ENCODE data around the gene WAPL. TPM values are rescaled to one million over a fixed set of nuclear protein-coding genes. Genes with fewer than 3 reads are reported as not detected.

WAPL gene
- total and polyA plus RNA-seq, 2 of the 13 experiments (the other 11 are each of a cell fraction or from before 2014, with no cell fraction given) = 13.2 to 43.5 TPM

DNA sequence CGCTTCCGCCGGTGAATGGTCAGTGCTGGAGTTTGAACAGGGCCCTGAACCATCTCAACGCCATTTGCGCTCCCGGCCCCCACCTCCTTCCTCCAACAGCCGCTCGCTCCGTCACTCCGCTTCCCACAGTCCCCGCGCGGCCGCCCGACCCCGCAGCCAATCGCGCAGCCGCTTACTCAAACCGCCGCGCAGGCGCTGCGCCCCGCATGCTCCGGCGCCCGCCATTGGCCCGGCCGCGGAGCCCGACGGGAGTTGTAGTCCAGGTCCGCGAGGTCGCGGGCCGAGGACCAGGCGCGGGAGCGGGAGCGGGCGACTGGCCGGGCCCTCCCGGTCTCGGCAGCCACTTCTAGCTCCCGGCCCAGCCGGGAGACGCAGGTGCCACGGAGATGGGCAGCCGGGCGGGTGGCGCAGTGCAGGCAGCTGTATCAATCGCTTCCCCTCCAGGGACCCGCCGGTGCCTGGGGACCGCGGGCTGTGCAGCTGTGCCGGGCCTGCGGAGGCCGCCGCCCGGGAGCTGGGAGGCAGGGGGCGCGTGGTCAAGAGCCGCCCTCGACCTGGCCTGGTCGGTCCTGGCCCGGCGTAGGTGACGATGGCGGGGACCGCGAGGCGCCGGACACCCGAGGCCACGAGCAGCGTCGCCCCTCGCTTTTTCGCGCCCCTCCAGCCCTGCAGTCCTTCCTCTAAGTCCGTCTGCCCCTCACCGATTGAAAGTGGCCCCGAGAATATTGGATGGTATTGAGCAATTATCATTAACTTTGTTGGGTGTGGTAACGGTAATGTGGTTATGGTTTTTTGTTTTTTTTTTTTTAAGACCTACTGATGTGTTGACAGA is at the start of gene WAPL (continued):
- TF ChIP-seq, protein P1, sequence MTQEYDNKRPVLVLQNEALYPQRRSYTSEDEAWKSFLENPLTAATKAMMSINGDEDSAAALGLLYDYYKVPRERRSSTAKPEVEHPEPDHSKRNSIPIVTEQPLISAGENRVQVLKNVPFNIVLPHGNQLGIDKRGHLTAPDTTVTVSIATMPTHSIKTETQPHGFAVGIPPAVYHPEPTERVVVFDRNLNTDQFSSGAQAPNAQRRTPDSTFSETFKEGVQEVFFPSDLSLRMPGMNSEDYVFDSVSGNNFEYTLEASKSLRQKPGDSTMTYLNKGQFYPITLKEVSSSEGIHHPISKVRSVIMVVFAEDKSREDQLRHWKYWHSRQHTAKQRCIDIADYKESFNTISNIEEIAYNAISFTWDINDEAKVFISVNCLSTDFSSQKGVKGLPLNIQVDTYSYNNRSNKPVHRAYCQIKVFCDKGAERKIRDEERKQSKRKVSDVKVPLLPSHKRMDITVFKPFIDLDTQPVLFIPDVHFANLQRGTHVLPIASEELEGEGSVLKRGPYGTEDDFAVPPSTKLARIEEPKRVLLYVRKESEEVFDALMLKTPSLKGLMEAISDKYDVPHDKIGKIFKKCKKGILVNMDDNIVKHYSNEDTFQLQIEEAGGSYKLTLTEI (CRISPR knock-in tag; conservative IDR thresholded peaks at IDR 0.05) = no peak
- TF ChIP-seq, protein P2, sequence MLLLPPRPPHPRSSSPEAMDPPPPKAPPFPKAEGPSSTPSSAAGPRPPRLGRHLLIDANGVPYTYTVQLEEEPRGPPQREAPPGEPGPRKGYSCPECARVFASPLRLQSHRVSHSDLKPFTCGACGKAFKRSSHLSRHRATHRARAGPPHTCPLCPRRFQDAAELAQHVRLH (CRISPR knock-in tag; IDR thresholded peaks at IDR 0.05; ENCODE audit: borderline replicate concordance, low read depth) = peak; percentile 20; the same call in 1 of the 2 replicates
- TF ChIP-seq, protein P3, sequence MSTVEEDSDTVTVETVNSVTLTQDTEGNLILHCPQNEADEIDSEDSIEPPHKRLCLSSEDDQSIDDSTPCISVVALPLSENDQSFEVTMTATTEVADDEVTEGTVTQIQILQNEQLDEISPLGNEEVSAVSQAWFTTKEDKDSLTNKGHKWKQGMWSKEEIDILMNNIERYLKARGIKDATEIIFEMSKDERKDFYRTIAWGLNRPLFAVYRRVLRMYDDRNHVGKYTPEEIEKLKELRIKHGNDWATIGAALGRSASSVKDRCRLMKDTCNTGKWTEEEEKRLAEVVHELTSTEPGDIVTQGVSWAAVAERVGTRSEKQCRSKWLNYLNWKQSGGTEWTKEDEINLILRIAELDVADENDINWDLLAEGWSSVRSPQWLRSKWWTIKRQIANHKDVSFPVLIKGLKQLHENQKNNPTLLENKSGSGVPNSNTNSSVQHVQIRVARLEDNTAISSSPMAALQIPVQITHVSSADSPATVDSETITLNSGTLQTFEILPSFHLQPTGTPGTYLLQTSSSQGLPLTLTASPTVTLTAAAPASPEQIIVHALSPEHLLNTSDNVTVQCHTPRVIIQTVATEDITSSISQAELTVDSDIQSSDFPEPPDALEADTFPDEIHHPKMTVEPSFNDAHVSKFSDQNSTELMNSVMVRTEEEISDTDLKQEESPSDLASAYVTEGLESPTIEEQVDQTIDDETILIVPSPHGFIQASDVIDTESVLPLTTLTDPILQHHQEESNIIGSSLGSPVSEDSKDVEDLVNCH (CRISPR knock-in tag; IDR thresholded peaks at IDR 0.05) = no peak
- TF ChIP-seq CHD4 (IDR thresholded peaks at IDR 0.05; ENCODE audit: borderline replicate concordance, low read length) = no peak
- 0 out of 2 replicates have a peak, but pooled peaks have one; percentile 7 for TF ChIP-seq RARA (CRISPR knock-in tag; IDR thresholded peaks at IDR 0.05)
- TF ChIP-seq, protein P4, sequence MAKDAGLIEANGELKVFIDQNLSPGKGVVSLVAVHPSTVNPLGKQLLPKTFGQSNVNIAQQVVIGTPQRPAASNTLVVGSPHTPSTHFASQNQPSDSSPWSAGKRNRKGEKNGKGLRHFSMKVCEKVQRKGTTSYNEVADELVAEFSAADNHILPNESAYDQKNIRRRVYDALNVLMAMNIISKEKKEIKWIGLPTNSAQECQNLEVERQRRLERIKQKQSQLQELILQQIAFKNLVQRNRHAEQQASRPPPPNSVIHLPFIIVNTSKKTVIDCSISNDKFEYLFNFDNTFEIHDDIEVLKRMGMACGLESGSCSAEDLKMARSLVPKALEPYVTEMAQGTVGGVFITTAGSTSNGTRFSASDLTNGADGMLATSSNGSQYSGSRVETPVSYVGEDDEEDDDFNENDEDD (CRISPR knock-in tag; IDR thresholded peaks at IDR 0.05; ENCODE audit: borderline replicate concordance) = peak; percentile 91
- TF ChIP-seq, protein P5, sequence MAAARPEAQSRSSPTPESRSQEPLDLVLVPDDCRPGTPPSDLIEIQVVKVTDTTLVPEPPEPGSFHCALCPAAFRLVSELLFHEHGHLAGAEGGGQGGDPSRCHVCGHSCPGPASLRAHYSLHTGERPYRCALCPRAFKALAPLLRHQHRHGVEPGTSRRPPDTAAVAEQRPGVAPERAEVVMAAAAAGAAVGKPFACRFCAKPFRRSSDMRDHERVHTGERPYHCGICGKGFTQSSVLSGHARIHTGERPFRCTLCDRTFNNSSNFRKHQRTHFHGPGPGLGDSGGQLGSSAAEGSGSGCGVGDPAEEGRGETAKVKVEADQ (CRISPR knock-in tag; IDR thresholded peaks at IDR 0.05; ENCODE audit: borderline replicate concordance) = peak; percentile 30; the same call in 1 of the 2 replicates
- TF ChIP-seq, protein P6, sequence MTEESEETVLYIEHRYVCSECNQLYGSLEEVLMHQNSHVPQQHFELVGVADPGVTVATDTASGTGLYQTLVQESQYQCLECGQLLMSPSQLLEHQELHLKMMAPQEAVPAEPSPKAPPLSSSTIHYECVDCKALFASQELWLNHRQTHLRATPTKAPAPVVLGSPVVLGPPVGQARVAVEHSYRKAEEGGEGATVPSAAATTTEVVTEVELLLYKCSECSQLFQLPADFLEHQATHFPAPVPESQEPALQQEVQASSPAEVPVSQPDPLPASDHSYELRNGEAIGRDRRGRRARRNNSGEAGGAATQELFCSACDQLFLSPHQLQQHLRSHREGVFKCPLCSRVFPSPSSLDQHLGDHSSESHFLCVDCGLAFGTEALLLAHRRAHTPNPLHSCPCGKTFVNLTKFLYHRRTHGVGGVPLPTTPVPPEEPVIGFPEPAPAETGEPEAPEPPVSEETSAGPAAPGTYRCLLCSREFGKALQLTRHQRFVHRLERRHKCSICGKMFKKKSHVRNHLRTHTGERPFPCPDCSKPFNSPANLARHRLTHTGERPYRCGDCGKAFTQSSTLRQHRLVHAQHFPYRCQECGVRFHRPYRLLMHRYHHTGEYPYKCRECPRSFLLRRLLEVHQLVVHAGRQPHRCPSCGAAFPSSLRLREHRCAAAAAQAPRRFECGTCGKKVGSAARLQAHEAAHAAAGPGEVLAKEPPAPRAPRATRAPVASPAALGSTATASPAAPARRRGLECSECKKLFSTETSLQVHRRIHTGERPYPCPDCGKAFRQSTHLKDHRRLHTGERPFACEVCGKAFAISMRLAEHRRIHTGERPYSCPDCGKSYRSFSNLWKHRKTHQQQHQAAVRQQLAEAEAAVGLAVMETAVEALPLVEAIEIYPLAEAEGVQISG (CRISPR knock-in tag; IDR thresholded peaks at IDR 0.05) = peak; percentile 87
- TF ChIP-seq RBM22 (optimal IDR thresholded peaks at IDR 0.05; ENCODE audit: low read length) = no peak
- TF ChIP-seq ESRRA (CRISPR knock-in tag; IDR thresholded peaks at IDR 0.05; ENCODE audit: low read depth) = 0 out of 2 replicates have a peak, but pooled peaks have one; percentile 53
- TF ChIP-seq ZNF121 (CRISPR knock-in tag; IDR thresholded peaks at IDR 0.05) = peak; percentile 70
- 0 out of 2 replicates have a peak, but pooled peaks have one; percentile 23 for TF ChIP-seq GLI4 (CRISPR knock-in tag; IDR thresholded peaks at IDR 0.05; ENCODE audit: borderline replicate concordance)
- TF ChIP-seq RFXAP (CRISPR knock-in tag; IDR thresholded peaks at IDR 0.05; ENCODE audit: borderline replicate concordance) = peak; percentile 46; the same call in 1 of the 2 replicates
- TF ChIP-seq ZNF501 (CRISPR knock-in tag; IDR thresholded peaks at IDR 0.05) = no peak; the same call in 1 of the 2 replicates
- TF ChIP-seq ZNF724P (CRISPR knock-in tag; IDR thresholded peaks at IDR 0.05; ENCODE audit: borderline replicate concordance) = peak; percentile 56; the same call in 1 of the 2 replicates
- peak; percentile 42; the same call in 1 of the 2 replicates for TF ChIP-seq ZNF616 (CRISPR knock-in tag; IDR thresholded peaks at IDR 0.05; ENCODE audit: low read depth)
